Kidney capillary endothelial cell (primary cell): ENCODE results near the gene CAMTA1.

ENCODE experiments used
- DNase-seq: peaks from one replicate; pipeline ENCODE4 v3.0.0-alpha.2; 2018; ENCODE audit warnings: low spot score

Gene CAMTA1

DNA sequence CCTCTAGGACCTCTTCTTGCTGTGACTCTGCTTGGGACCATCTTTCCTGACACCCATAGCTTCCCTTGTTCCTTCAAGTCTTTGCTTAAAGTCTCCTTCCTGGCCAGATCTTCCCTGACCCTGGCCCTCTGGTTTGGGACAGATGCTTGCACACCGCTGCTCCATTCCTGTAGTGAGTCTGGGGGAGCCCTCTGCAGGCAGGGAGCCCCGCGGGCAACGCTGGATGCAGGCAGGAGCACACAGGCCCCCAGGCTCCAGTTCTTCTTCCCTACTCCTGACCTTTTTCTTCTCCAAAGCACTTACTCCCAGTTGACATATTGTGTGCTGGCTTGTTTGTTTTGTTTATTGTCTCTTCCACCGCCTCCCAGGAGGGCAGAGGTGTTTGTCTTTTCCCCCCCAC lies 413.4 kb downstream of the CAMTA1 start:
- no peak for DNase-seq

DNA sequence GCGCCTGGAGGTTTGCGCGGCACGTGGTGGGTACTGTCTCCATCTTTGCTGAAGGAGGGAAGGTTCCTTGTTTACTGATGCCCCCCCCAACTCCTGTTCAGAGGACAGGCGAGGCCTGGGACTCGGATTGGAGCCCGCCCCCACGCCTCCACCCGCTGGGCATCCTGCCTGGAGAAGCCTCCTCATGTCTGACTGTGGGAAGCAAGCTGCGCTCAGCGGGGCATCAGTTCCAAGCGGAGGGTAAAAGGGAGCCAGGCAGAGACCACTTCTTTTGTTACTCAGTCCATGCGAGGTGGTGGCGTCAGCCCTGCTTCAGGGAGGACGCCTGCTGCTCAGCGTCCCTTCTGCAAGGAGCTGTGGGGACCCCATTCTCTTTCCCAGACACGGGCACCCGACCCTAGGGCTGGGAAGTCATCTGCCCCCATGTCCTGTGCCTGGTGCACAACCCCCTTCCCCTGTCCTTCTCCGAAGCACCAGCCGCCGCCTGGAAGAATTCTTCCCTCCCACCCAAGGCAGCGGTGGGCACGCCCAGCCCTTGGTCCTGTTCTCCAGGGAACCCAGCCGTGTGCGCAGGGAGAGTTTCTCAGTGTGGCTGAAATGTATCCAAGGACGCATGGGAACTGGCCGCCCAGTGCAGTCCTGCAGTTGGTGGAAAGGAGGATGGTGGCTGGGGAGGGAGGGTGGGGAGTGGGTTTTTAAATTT lies 414.0 kb downstream of the CAMTA1 start:
- no peak for DNase-seq

DNA sequence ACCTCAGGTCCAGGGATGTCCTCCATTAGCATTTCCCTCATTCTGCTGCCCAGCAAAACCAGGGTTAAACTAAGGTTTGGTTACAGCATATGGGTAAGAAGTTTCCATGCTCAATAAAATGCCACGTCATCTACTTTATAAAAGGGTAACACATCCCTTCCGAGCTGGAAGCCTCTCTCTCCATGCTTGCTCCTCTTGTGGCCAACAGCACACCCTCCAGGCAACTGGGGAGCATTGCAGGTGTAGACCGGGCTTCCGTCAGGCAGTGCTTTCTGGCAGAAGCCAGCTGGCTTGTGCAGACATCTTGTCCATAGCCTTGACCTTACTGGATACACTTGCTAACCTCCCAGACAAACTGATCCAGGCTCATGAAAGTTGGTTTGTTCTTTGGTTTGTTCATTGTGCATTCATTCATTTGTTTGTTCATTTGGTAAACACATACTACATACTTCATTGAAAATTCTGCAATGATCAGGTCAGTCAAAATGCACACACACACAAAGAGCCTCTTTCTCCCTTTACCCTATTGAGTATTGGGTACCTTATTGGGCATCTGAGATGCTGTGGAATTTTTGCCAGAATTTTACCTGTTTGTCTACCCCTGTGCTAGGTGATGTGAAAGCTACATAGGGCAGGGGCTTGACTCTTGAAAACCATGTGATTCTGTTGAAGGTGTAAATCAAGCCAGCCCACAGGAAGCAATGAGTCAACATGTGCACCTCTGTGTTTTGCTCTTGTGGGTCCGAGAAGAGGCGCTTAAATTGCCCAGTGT lies 422.8 kb downstream of the CAMTA1 start:
- peak; percentile 40 for DNase-seq

DNA sequence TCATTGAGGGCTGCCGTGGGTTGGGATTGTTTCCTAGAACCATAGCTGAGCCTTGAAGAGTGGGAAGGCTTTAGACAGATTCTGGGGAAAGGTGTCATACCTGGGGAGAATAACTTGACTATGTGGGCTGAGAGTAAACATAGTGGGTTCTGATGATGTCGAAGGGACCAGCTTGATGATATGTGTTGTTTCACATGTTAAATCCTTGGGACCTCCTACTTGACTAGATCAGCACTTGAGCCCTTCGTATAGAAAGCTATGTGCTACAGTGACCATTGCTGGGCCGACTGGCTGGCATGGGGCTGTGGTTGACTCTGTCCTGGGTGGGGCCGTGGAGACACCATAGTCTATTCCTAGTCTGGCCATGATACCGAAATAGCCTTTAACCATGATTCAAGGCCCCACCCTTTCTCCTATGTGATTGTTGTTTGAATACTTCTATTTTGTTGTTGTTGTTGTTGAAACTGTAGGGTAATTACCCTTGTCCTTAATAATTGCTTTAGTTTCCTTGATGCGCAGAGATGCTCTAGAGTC lies 423.5 kb downstream of the CAMTA1 start:
- no peak for DNase-seq

DNA sequence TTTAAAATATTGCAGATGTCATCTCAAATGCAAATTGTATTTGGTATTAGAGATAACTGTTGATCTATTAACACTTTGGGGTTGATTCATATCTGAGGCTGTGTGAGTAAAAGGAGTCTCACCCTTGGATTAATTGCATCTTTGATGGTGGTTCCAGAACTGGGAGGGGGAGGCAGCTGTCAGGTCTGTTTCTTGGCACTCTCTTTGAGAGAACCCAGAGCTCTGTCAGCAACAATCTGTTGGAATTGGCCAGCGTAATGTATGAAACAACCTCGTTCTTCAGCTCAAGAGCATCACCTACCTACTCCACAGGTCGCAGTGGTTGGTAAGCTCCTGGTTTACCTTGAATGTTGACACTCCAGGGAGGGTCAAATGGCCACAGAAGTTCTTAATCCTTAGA lies 424.1 kb downstream of the CAMTA1 start:
- no peak for DNase-seq

- DNase-seq = peak; percentile 23
Observed at GRCh38 chr1:7218210-7218832, 433.1 kb downstream of the CAMTA1 start.

DNA sequence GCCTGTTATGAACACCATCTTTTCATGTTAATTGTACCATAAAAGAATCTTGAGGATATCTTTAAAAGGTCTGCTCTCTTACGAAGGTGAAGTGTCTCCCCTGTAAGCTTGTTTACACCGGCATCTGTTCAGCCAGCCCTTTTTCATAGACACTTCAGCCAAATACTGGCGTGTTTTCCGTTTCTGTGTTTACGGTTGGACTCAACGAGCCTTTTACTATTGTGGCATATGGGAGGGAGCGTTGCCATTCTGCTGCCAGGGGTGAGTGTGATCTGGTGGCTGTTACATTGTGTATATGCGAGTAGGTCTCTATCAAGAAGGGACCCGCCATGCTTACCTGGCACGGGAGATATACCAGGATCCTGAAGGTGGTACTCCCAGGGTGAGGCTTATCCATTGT lies 433.8 kb downstream of the CAMTA1 start:
- no peak for DNase-seq

DNA sequence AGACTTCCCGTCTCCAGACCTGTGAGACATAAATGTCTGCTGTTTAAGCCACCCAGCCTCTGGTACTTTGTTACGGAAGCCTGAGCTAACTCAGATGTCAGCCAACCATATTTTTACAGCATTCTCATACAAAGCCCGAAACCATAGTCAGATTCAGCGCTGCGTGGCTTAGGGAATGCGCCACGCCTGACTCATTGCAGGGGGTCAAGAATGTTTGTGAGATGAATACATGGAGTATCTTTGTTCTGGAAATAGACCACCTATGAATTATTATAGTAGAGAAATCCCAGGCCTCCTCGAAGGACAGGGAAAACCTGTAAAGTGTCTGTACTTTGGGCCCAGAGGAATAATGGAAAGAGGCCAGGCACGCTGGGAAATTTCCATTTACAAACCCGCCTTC lies 434.8 kb downstream of the CAMTA1 start:
- DNase-seq = no peak

DNA sequence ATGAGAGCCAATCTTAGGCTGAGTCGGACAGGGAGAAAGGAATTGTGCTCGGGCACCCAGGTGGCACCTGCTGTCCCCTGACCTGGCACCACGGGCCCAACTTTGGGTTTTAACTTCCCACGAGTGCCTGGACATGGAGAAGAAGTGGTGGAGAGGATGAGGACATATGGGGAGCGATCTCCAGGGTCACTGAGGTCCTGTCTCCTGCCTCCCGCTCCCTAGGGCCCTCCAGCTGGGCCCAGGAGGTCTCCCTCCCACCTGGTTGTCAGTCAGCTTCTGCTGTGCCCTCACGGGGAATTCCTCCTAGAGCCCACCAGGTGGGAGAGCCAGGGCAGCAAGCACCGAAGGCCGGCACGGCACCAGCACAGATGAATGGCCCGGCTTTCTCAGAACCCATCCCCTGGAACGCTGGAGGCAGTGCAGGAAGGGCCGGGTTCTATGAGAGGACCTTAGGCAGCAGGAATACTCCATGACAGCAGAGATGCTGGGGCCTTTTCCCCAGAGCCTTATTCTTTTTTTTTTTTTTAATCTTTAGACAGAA lies 435.5 kb downstream of the CAMTA1 start:
- no peak for DNase-seq

- no peak for DNase-seq
Observed at GRCh38 chr1:7221826-7222694, 436.8 kb downstream of the CAMTA1 start.

GRCh38 chr1:7222695-7223015 lies 437.4 kb downstream of the CAMTA1 start:
- no peak for DNase-seq

DNA sequence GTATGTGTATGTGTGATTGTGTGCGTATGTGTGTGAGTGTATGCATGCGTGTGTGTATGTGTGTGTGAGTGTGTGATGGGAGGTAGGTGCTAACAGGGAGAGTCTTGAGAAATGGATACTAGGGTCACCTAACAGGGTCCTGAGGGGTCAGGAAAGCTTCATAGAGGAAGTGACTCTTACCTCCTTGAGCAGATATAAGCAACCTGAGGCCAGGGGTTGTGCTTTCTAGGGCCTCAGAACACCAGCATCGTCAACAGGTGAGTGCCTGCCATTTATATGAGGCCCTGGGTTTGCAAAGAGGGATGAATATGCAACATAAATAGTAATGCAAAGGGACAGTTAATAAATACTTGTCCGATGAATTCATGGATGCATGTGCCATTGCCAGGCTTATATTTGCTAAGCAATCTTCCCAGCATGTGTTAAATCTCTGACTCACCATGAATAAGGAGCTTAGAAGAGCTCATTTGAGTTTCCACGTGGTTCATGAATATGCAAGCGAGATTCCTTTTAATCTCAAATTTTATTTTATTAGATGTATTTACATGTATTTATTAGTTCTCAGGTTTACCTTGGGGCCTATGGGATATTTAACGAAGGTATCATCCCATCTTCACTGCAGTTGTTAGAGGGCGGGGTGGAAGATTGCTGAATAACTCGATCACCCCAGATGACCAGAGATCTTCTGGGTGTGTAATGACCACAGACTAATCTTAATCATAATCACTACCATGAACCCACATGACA lies 438.3 kb downstream of the CAMTA1 start:
- DNase-seq = no peak

DNA sequence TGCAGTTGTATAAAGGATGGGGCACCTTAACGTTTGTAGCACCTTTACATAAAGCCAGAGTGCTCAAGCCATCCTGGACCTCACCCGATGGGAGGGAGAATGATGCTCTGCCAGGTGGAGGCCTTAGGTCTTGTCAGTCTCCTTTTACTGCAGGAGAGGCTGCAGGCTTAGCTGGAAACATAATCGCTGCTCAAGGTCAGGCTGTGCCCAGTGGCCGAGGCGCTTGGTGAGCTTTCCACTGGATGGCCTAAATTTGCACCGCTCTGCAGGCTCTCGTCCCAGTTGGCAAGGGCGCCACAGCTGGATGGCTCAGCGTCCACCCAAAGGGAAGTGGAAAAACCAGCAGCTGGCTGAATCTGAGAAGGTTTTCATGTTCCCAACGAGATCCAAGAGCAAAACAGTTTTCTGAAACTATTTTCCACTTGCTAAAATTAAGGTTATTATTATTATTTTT lies 438.9 kb downstream of the CAMTA1 start:
- no peak for DNase-seq

DNA sequence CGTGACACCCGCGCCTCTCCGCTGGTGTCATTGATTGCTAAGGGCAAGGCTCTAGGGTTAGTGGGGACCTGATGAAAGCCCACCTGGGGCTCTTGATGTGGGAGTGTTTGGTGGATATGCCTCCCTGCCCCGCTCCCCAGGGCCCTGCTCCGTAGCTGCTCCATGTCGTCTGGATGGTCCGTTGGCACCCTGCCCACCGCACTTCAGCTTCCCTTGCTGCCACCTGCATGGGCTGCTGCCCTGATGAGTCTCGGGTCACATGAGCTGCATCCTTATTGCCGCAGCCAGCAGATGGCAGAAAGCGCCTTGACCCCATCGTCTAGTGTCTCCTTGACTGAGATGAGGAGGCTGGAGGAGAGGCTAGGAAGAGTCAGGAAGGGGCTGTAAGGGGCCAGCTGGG lies 439.4 kb downstream of the CAMTA1 start:
- no peak for DNase-seq

DNA sequence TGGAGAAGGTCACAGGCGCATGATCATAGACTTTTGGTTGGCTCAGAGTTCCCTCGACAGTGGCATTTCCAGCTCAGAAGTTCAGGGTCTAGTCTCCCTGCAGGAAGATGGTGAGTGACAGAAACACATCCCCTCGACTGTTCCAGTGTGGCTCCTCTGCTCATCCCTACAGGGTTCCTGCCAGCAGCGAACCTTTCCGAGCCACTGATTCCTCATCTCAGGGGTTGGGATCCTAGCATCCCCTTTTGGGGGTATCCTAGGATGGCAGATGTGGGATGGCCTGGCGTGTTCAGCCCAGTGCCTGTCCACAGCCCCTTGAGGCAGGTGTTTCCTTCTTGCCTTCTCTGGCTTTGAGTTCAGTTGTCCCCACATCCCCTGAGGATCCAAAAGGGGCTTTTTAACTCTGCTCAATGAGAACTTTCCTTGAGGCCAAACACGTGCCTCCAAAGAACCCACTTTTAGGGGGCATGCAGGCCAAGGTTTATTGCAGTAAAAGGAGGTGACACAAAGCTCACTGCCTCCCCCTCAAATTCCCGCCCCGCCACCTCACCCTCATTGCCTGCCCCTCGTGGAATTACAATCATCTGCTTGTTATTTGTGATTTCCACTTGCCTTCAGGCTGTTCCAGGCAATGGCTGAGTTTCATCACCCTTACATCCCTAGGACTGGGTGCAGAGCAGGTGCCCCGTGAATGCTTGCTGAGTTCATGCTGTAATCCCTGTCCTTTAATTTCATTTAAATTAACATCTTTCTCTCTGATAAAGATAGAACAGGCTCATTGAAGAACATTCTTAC lies 440.7 kb downstream of the CAMTA1 start:
- DNase-seq = no peak

DNA sequence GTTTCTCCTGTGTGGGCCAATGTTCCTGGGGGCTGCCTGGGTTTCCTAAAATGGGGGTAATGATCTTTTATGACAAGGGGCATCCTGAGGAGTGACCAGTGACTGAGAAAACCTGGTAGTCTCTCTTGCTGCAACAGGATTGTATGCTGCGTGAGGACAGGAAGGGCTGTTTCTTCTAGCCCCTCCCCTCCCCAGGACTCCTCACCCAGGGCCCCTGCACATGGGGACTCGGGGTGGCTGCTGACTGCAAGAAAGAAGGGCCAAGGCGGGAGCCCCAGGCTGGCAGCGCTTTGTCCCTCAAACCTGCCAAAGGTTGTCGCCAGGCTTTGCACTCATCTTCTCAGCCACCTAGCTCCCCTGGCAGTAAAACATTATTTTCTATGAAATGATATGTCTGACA lies 442.4 kb downstream of the CAMTA1 start:
- DNase-seq = no peak

DNA sequence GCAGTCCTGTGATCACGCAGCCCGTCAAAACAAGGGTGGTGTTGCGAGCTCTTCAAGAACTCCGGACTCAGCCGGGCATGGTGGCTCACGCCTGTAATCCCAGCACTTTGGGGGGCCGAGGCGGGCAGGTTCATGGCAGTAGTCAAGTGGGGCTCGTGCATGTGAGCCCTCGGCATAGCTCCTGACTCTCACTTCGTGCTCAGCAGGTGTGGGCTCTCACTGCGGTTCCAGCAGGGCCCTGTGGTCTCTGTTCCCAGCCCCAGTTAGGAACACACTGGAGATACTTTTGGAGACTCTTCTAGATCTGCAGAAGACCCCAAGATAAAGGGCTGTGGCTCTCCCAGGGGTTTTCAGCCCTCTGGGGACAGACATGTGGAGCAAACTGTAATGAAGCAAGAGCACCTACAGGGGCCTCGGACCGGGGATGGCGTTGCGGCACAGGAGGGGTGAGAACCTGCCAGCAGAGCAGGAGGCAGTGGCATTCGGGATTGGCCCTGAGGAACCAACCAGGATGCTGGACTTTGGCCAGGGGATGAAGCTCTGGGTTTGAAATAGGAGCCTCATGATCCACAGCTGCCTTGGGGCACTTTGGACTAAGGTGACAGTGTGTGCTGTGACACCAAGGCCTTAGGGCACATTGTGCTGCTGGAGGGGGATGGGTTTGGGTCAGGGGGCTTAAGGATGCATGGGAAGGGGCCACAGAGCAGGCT lies 443.2 kb downstream of the CAMTA1 start:
- no peak for DNase-seq

GRCh38 chr1:7229186-7229585 lies 443.9 kb downstream of the CAMTA1 start:
- no peak for DNase-seq
